B cell (primary cell): ENCODE results near the gene GNAT2. TPM values are rescaled to one million over a fixed set of nuclear protein-coding genes. Genes with fewer than 3 reads are reported as not detected.
A peak's percentile ranks its signal among the peaks of the same experiment; 100 is the strongest.

ENCODE experiments used
- ATAC-seq: fragments of 200-7000 bp; cut with Tn5 transposase; one replicate; pipeline ENCODE4 v1.10.0; 2021; ENCODE audit warnings: low read depth, mild to moderate bottlenecking, moderate number of reproducible peaks, moderate library complexity
- CTCF ChIA-PET: fragments of 350-600 bp; sonication (Branson Sonifier 250); formaldehyde crosslinking; loops from one replicate; lab custom pipeline; 2021; ENCODE audit warnings: antibody characterized with exemption, inconsistent platforms; lab: Charles Lee
- POLR2A ChIA-PET: fragments of 350-600 bp; sonication (Branson Sonifier 250); formaldehyde crosslinking; loops from one replicate; lab custom pipeline; 2021; ENCODE audit warnings: antibody characterized with exemption; lab: Charles Lee
- DNase-seq: peaks from one replicate; pipeline ENCODE4 v3.0.0; 2013
- H2AFZ ChIP-seq: 2 replicates; pipeline ENCODE4 v1.6.1; 2012; ENCODE audit warnings: mild to moderate bottlenecking, low read depth, low read length; ENCODE audit not compliant: insufficient read depth, poor library complexity, severe bottlenecking
- H3K27ac ChIP-seq, 2 donors: 1 replicate in 1 of 2; 2 replicates in 1 of 2; pipeline ENCODE4 v1.5.1; 2012 to 2013; ENCODE audit warnings: low read length in 2 of 2, mild to moderate bottlenecking in 2 of 2, moderate library complexity in 1 of 2
- H3K27me3 ChIP-seq, 4 experiments: fragments of 200-600 bp in 1 of 4; sonication (generic) in 1 of 4; replicated peaks in 1 of 4; 1 replicate in 2 of 4; 2 replicates in 2 of 4; pipeline versions ENCODE4 v1.6.1 to v1.7.0; 2013 to 2016; ENCODE audit warnings: low read length in 3 of 4, mild to moderate bottlenecking in 2 of 4, mixed read lengths in 1 of 4, moderate library complexity in 1 of 4; ENCODE audit not compliant: insufficient read depth in 4 of 4, control insufficient read depth in 3 of 4; ENCODE audit errors: control extremely low read depth in 1 of 4
- H3K36me3 ChIP-seq, 2 experiments: replicated peaks in 1 of 2; 1 replicate in 1 of 2; 2 replicates in 1 of 2; pipeline versions ENCODE4 v1.6.1 to v1.7.1; 2013; ENCODE audit warnings: low read length in 1 of 2; ENCODE audit not compliant: insufficient read depth in 2 of 2, control insufficient read depth in 1 of 2; ENCODE audit errors: control extremely low read depth in 1 of 2, extremely low read depth in 1 of 2
- H3K4me1 ChIP-seq, 2 donors: fragments of 200-600 bp in 1 of 2; sonication (generic) in 1 of 2; 1 replicate in 1 of 2; 2 replicates in 1 of 2; pipeline versions ENCODE4 v1.5.1 to v1.6.1; 2013 to 2017; ENCODE audit warnings: low read length in 2 of 2; ENCODE audit not compliant: control insufficient read depth in 2 of 2, insufficient read depth in 2 of 2
- H3K4me2 ChIP-seq: replicated peaks from 2 replicates; pipeline ENCODE3; 2012; ENCODE audit warnings: mild to moderate bottlenecking, low read depth, low read length; ENCODE audit not compliant: poor library complexity, severe bottlenecking
- H3K4me3 ChIP-seq, 5 experiments: fragments of 200-600 bp in 1 of 5; sonication (generic) in 1 of 5; 1 replicate in 3 of 5; 2 replicates in 2 of 5; pipeline versions ENCODE4 v1.5.1 to v1.7.0; 2011 to 2016; ENCODE audit warnings: low read length in 4 of 5, mild to moderate bottlenecking in 4 of 5, low read depth in 2 of 5, control low read depth in 1 of 5, moderate library complexity in 1 of 5; ENCODE audit not compliant: insufficient read depth in 1 of 5; ENCODE audit errors: control extremely low read depth in 1 of 5, extremely low read depth in 1 of 5
- H3K79me2 ChIP-seq: fragments of 200-600 bp; sonication (generic); one replicate; pipeline ENCODE4 v1.6.0; 2016; ENCODE audit warnings: low read length; ENCODE audit not compliant: control insufficient read depth, insufficient read depth
- H3K9ac ChIP-seq: fragments of 200-600 bp; sonication (generic); 2 replicates; pipeline ENCODE4 v1.6.1; 2017; ENCODE audit warnings: mild to moderate bottlenecking, low read length, moderate library complexity
- H3K9me3 ChIP-seq, 3 donors: one replicate each; pipeline versions ENCODE4 v1.6.1 to v1.7.1; 2013; ENCODE audit warnings: low read length in 2 of 3; ENCODE audit not compliant: control insufficient read depth in 2 of 3, insufficient read depth in 1 of 3; ENCODE audit errors: control extremely low read depth in 1 of 3
- H4K20me1 ChIP-seq: 2 replicates; pipeline ENCODE4 v1.6.0; 2012; ENCODE audit warnings: mild to moderate bottlenecking, low read length; ENCODE audit not compliant: insufficient read depth, control insufficient read depth, poor library complexity, severe bottlenecking
- H3K27ac Mint-ChIP-seq: one replicate; pipeline ENCODE4 v1.8.0; 2021; ENCODE audit warnings: mixed read lengths
- H3K27me3 Mint-ChIP-seq: one replicate; pipeline ENCODE4 v1.8.0; 2021; ENCODE audit warnings: mixed read lengths
- H3K4me1 Mint-ChIP-seq: one replicate; pipeline ENCODE4 v1.8.0; 2021; ENCODE audit warnings: mixed read lengths
- H3K4me3 Mint-ChIP-seq: one replicate; pipeline ENCODE4 v1.8.0; 2021; ENCODE audit warnings: mixed read lengths
- H3K9me3 Mint-ChIP-seq: one replicate; pipeline ENCODE4 v1.8.0; 2022; ENCODE audit warnings: mixed read lengths; ENCODE audit not compliant: insufficient read depth
- CTCF ChIP-seq: fragments of 200-600 bp; IDR thresholded peaks from one replicate; pipeline ENCODE4 v1.8.0; 2022; ENCODE audit warnings: antibody characterized with exemption, mild to moderate bottlenecking
- EZH2 ChIP-seq: IDR thresholded peaks from 2 replicates; pipeline ENCODE4 v1.6.1; 2012; ENCODE audit warnings: borderline replicate concordance, low read depth, mild to moderate bottlenecking, moderate library complexity, low read length; ENCODE audit not compliant: insufficient read depth, poor library complexity, severe bottlenecking
- WGBS: methylation state at CpG from one replicate; pipeline ENCODE4 v1.1.5; 2013; ENCODE audit warnings: missing lambda C conversion rate; ENCODE audit not compliant: insufficient coverage; 5-methylcytosine and 5-hydroxymethylcytosine counted together
- intact Hi-C: fragments of 100-400 bp; cut with micrococcal nuclease; formaldehyde crosslinking; loops from one replicate; pipeline ENCODE4 v1.10.0; 2022
- polyA plus RNA-seq: library from polyadenylated mRNA; depleted of rRNA; stranded (reverse); fragments of >200 nt; gene quantifications from 2 replicates; pipeline ENCODE4 v1.2.3, GENCODE V29; 2012
- total RNA-seq, 2 donors: library from RNA; stranded (reverse); fragments of 120-200 nt in 1 of 2; gene quantifications; 1 replicate in 1 of 2; 2 replicates in 1 of 2; pipeline versions ENCODE4 v1.2.3 to v1.2.4, GENCODE V29; 2013 to 2022

The GNAT2 gene
- total and polyA plus RNA-seq, 2 donors (not counting 1 experiment from before 2014, with no cell fraction given) = not detected

- Histone ChIP-seq H3K4me2 (no peak overlapping the region), H2AFZ (no peak overlapping the region), H3K79me2 (no peaks in the 10 kb centered on the region), H3K27me3 (peaks cover 0 to 9% (median 3%) of the 10 kb centered on the region in 4 experiments), H3K9ac (no peak overlapping the region), H3K27ac (no peak overlapping the region), H3K4me3 (no peak overlapping the region), H3K36me3 (peaks cover 0 to 9% of the 10 kb centered on the region in 2 experiments), H3K9me3 (no peaks in the 10 kb centered on the region), H3K4me1 (peaks cover 11 to 17% of the 10 kb centered on the region in 2 donors), H4K20me1 (no peaks in the 10 kb centered on the region)
- Mint-ChIP-seq H3K27me3 (peaks cover 29% of the 10 kb centered on the region), H3K27ac (peak overlapping the region; percentile 32), H3K4me1 (peaks cover 23% of the 10 kb centered on the region), H3K4me3 (peak overlapping the region; percentile 24), H3K9me3 (no peaks in the 10 kb centered on the region)
- TF ChIP-seq EZH2 = no peak
- TF ChIP-seq CTCF = no peak
- DNase-seq = no peak
- intact Hi-C loops = loop anchor here (10.0 kb wide), 1 partner anchor 170 kb away; the partner anchor contains the start of gene ATXN7L2
- no peak for ATAC-seq
- POLR2A ChIA-PET = no interaction called here
- WGBS = 91% methylated on average over 11 of the region's 12 CpGs
- CTCF ChIA-PET = interaction anchor here (1.2 to 5.8 kb wide), 5 partner anchors 13 to 330 kb away, joined by 9 to 42 read pairs (median 10); partner anchors contain the start of gene AHCYL1
These were observed 35.1 kb upstream of the GNAT2 start for GRCh38 chr1:109654519-109654918.

GRCh38 chr1:109653306-109653705, 33.9 kb upstream of the GNAT2 start:
- peaks cover 0 to 9% (median 3%) of the 10 kb centered on the region in 4 experiments for H3K27me3 ChIP-seq
- Mint-ChIP-seq H3K27ac (no peak overlapping the region), H3K27me3 (peaks cover 29% of the 10 kb centered on the region), H3K4me1 (peaks cover 23% of the 10 kb centered on the region), H3K9me3 (no peaks in the 10 kb centered on the region), H3K4me3 (no peak overlapping the region)
- peaks cover 0 to 4% of the 10 kb centered on the region in 2 experiments for H3K36me3 ChIP-seq
- no CpG with 5 or more reads among the region's 2 CpGs for WGBS
- ChIA-PET POLR2A (no interaction called here), CTCF (interaction anchor here (1.3 to 5.6 kb wide), 5 partner anchors 10 to 331 kb away, joined by 3 to 90 read pairs (median 19); partner anchors contain the start of gene AHCYL1)
- peaks cover 11 to 17% of the 10 kb centered on the region in 2 donors for H3K4me1 ChIP-seq
- intact Hi-C loops = loop anchor here (10.0 kb wide), 1 partner anchor 169 kb away; the partner anchor contains the start of gene ATXN7L2
- TF ChIP-seq EZH2 (no peak), CTCF (no peak)
- no peaks in the 10 kb centered on the region for H3K9me3 ChIP-seq
- H3K4me2 ChIP-seq = no peak overlapping the region
- no peak overlapping the region for H3K9ac ChIP-seq
- no peaks in the 10 kb centered on the region for H4K20me1 ChIP-seq
- ATAC-seq = no peak
- no peak for DNase-seq
- no peak overlapping the region for H3K27ac ChIP-seq
- H3K4me3 ChIP-seq = no peak overlapping the region
- H3K79me2 ChIP-seq = no peaks in the 10 kb centered on the region
- no peak overlapping the region for H2AFZ ChIP-seq
